ENCODE data around the gene ITGA11. TPM values are rescaled to one million over a fixed set of nuclear protein-coding genes. Genes with fewer than 3 reads are reported as not detected.

ITGA11 gene
- total RNA-seq, 3 donors from 2014 or later (not counting 1 experiment from before 2014, with no cell fraction given) = not detected

DNA sequence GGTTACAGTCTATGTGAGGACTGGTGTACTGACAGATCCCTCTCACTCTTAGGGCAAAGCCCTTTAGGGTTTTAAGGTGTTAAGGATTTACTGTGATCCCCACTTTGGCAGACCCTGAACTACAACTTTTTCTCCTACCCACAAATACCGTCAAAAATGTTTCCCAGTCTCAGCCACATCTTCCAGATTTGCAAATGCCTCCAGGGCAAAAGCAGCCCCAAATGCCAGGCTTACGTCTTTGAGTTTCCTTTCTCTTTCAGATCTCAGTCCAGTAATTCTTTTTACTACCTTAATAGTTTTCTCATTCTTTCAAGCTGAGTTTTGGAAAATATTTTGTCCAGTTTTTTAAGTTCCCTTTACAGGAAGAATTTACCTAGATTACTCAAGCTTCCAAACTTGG, 13.4 kb upstream of the ITGA11 start:
- H3K4me3 ChIP-seq (ENCODE audit: low read length) = no peak overlapping the region
- H3K27me3 ChIP-seq (ENCODE audit: control insufficient read depth, insufficient read depth, low read length) = peaks cover 4% of the 10 kb centered on the region
- DNase-seq (no peak), ATAC-seq (no peak)
- H3K27ac ChIP-seq (ENCODE audit: low read length) = no peak overlapping the region
- Mint-ChIP-seq H3K4me1 (no peaks in the 10 kb centered on the region), H3K27ac (no peak overlapping the region), H3K9me3 (no peaks in the 10 kb centered on the region), H3K27me3 (ENCODE audit: low read depth in 2 of 2) (peaks cover 17 to 46% of the 10 kb centered on the region in 2 donors), H3K36me3 (no peaks in the 10 kb centered on the region), H3K4me3 (no peak overlapping the region)
- 82% methylated on average over 2 of the region's 2 CpGs for WGBS (ENCODE audit: insufficient coverage)
- no peak for TF ChIP-seq CTCF (IDR thresholded peaks at IDR 0.05)
- H3K36me3 ChIP-seq (ENCODE audit: control insufficient read depth, insufficient read depth, low read length) = no peaks in the 10 kb centered on the region
- intact Hi-C loops (cut with micrococcal nuclease) = no loop called here
- no peaks in the 10 kb centered on the region for H3K4me1 ChIP-seq (ENCODE audit: control insufficient read depth, insufficient read depth, low read length)
- H3K9me3 ChIP-seq (ENCODE audit: control insufficient read depth, insufficient read depth, low read length) = no peaks in the 10 kb centered on the region

GRCh38 chr15:68444336-68444735, 12.4 kb upstream of the ITGA11 start:
- H3K27ac Mint-ChIP-seq = no peak overlapping the region
- ATAC-seq (no peak), DNase-seq (no peak)
- H3K36me3 Mint-ChIP-seq = no peaks in the 10 kb centered on the region
- H3K4me3 ChIP-seq (ENCODE audit: low read length) = no peak overlapping the region
- H3K27me3 Mint-ChIP-seq (ENCODE audit: low read depth in 2 of 2) = peaks cover 22 to 50% of the 10 kb centered on the region in 2 donors
- no peaks in the 10 kb centered on the region for H3K4me1 ChIP-seq (ENCODE audit: control insufficient read depth, insufficient read depth, low read length)
- TF ChIP-seq CTCF (IDR thresholded peaks at IDR 0.05) = no peak
- H3K9me3 Mint-ChIP-seq = no peaks in the 10 kb centered on the region
- intact Hi-C loops (cut with micrococcal nuclease) = no loop called here
- no peaks in the 10 kb centered on the region for H3K4me1 Mint-ChIP-seq
- no peaks in the 10 kb centered on the region for H3K27me3 ChIP-seq (ENCODE audit: control insufficient read depth, insufficient read depth, low read length)
- H3K27ac ChIP-seq (ENCODE audit: low read length) = no peak overlapping the region
- H3K4me3 Mint-ChIP-seq = no peak overlapping the region
- H3K9me3 ChIP-seq (ENCODE audit: control insufficient read depth, insufficient read depth, low read length) = no peaks in the 10 kb centered on the region
- no peaks in the 10 kb centered on the region for H3K36me3 ChIP-seq (ENCODE audit: control insufficient read depth, insufficient read depth, low read length)

GRCh38 chr15:68442903-68443302, 10.9 kb upstream of the ITGA11 start:
- H3K27me3 Mint-ChIP-seq (ENCODE audit: low read depth in 2 of 2) = peaks cover 24 to 57% of the 10 kb centered on the region in 2 donors
- ATAC-seq = no peak
- 95% methylated on average over 2 of the region's 2 CpGs for WGBS (ENCODE audit: insufficient coverage)

More at GRCh38 chr15:68442903-68443302, 10.9 kb upstream of the ITGA11 start:
- no peak overlapping the region for H3K4me3 Mint-ChIP-seq
- no peak overlapping the region for H3K27ac ChIP-seq (ENCODE audit: low read length)
- TF ChIP-seq CTCF (IDR thresholded peaks at IDR 0.05) = no peak
- no peaks in the 10 kb centered on the region for H3K9me3 Mint-ChIP-seq
- H3K36me3 ChIP-seq (ENCODE audit: control insufficient read depth, insufficient read depth, low read length) = no peaks in the 10 kb centered on the region
- intact Hi-C loops (cut with micrococcal nuclease) = no loop called here
- no peaks in the 10 kb centered on the region for H3K4me1 ChIP-seq (ENCODE audit: control insufficient read depth, insufficient read depth, low read length)
- no peak for DNase-seq
- H3K9me3 ChIP-seq (ENCODE audit: control insufficient read depth, insufficient read depth, low read length) = no peaks in the 10 kb centered on the region
- no peak overlapping the region for H3K27ac Mint-ChIP-seq
- no peaks in the 10 kb centered on the region for H3K4me1 Mint-ChIP-seq
- H3K27me3 ChIP-seq (ENCODE audit: control insufficient read depth, insufficient read depth, low read length) = no peaks in the 10 kb centered on the region
- no peak overlapping the region for H3K4me3 ChIP-seq (ENCODE audit: low read length)
- H3K36me3 Mint-ChIP-seq = no peaks in the 10 kb centered on the region

Measured in natural killer cell (primary cell).